H9 (cell line): ENCODE data around the gene THBS1. TPM values are rescaled to one million over a fixed set of nuclear protein-coding genes. Genes with fewer than 3 reads are reported as not detected.

Experiments
- DNase-seq: peaks from one replicate; pipeline ENCODE4 v3.0.0-alpha.2; 2017
- H2AFZ ChIP-seq: one replicate; pipeline ENCODE4 v1.6.1; 2013; ENCODE audit warnings: mild to moderate bottlenecking, low read length, control low read depth, moderate library complexity
- H2AK5ac ChIP-seq: 2 replicates; pipeline ENCODE4 v1.6.1; 2013; ENCODE audit warnings: low read length, control low read depth, mixed read lengths; ENCODE audit not compliant: insufficient read length
- H2BK120ac ChIP-seq: one replicate; pipeline ENCODE4 v1.6.1; 2013; ENCODE audit warnings: low read depth, mild to moderate bottlenecking, low read length, control low read depth, inconsistent platforms; ENCODE audit not compliant: poor library complexity, severe bottlenecking
- H2BK12ac ChIP-seq: 2 replicates; pipeline ENCODE4 v1.6.1; 2013; ENCODE audit warnings: low read length, control low read depth, mixed read lengths, low read depth; ENCODE audit not compliant: insufficient read length
- H2BK15ac ChIP-seq: 2 replicates; pipeline ENCODE4 v1.6.1; 2013; ENCODE audit warnings: low read depth, low read length, control low read depth
- H2BK20ac ChIP-seq: one replicate; pipeline ENCODE4 v1.6.1; 2013; ENCODE audit warnings: low read depth, mild to moderate bottlenecking, low read length, control low read depth, inconsistent platforms; ENCODE audit not compliant: poor library complexity, severe bottlenecking
- H2BK5ac ChIP-seq: 2 replicates; pipeline ENCODE4 v1.6.1; 2013; ENCODE audit warnings: low read length, control low read depth, mixed read lengths; ENCODE audit not compliant: insufficient read length
- H3K14ac ChIP-seq: 2 replicates; pipeline ENCODE4 v1.6.1; 2013; ENCODE audit warnings: low read length, control low read depth; ENCODE audit not compliant: insufficient read depth
- H3K18ac ChIP-seq: 2 replicates; pipeline ENCODE4 v1.6.1; 2013; ENCODE audit warnings: low read depth, mild to moderate bottlenecking, mixed read lengths, low read length, control low read depth; ENCODE audit not compliant: insufficient read length
- H3K23ac ChIP-seq: 2 replicates; pipeline ENCODE4 v1.6.1; 2013; ENCODE audit warnings: low read length, control low read depth, mixed read lengths, low read depth; ENCODE audit not compliant: insufficient read length
- H3K23me2 ChIP-seq: 2 replicates; pipeline ENCODE4 v1.6.1; 2013; ENCODE audit warnings: low read depth, mild to moderate bottlenecking, mixed read lengths, low read length, control low read depth; ENCODE audit not compliant: insufficient read length, poor library complexity, severe bottlenecking
- H3K27ac ChIP-seq: 2 replicates; pipeline ENCODE4 v1.5.1; 2013; ENCODE audit warnings: low read length, control low read depth, mixed read lengths, low read depth; ENCODE audit not compliant: insufficient read length
- H3K27me3 ChIP-seq: 2 replicates; pipeline ENCODE4 v1.6.1; 2013; ENCODE audit warnings: low read length, control low read depth, inconsistent platforms; ENCODE audit not compliant: insufficient read depth
- H3K4ac ChIP-seq: 2 replicates; pipeline ENCODE4 v1.6.1; 2013; ENCODE audit warnings: low read depth, mild to moderate bottlenecking, control low read depth, inconsistent platforms, low read length, moderate library complexity
- H3K4me1 ChIP-seq: 2 replicates; pipeline ENCODE4 v1.6.1; 2013; ENCODE audit warnings: low read length, control low read depth, inconsistent platforms; ENCODE audit not compliant: insufficient read depth
- H3K4me2 ChIP-seq: 2 replicates; pipeline ENCODE4 v1.6.1; 2013; ENCODE audit warnings: low read length, control low read depth, mixed read lengths; ENCODE audit not compliant: insufficient read length, insufficient read depth
- H3K56ac ChIP-seq: 2 replicates; pipeline ENCODE4 v1.6.1; 2013; ENCODE audit warnings: low read depth, mild to moderate bottlenecking, mixed read lengths, low read length, control low read depth; ENCODE audit not compliant: insufficient read length
- H3K79me1 ChIP-seq: 2 replicates; pipeline ENCODE4 v1.6.1; 2013; ENCODE audit warnings: low read depth, mild to moderate bottlenecking, moderate library complexity, low read length, control low read depth, inconsistent platforms; ENCODE audit not compliant: insufficient read depth, poor library complexity, severe bottlenecking
- H3K79me2 ChIP-seq: 2 replicates; pipeline ENCODE4 v1.6.1; 2013; ENCODE audit warnings: low read length, control low read depth, inconsistent platforms; ENCODE audit not compliant: insufficient read depth
- H3K9ac ChIP-seq: 2 replicates; pipeline ENCODE4 v1.6.1; 2013; ENCODE audit warnings: low read length, control low read depth, mixed read lengths; ENCODE audit not compliant: insufficient read length; ENCODE audit errors: extremely low read depth
- H3K9me3 ChIP-seq: one replicate; pipeline ENCODE4 v1.6.1; 2013; ENCODE audit warnings: low read depth, low read length, inconsistent platforms; ENCODE audit not compliant: control insufficient read depth
- H3T11ph ChIP-seq: one replicate; pipeline ENCODE4 v1.6.1; 2013; ENCODE audit warnings: mild to moderate bottlenecking, low read length, control low read depth, inconsistent platforms
- H4K20me1 ChIP-seq: one replicate; pipeline ENCODE4 v1.6.1; 2013; ENCODE audit not compliant: control insufficient read depth, insufficient read length, insufficient read depth
- H4K5ac ChIP-seq: 2 replicates; pipeline ENCODE4 v1.6.1; 2013; ENCODE audit warnings: low read depth, mild to moderate bottlenecking, mixed read lengths, low read length, control low read depth; ENCODE audit not compliant: insufficient read length
- H4K8ac ChIP-seq: replicated peaks from 2 replicates; pipeline ENCODE4 v1.6.1; 2013; ENCODE audit warnings: low read length, control low read depth, mixed read lengths, low read depth; ENCODE audit not compliant: insufficient read length
- H4K91ac ChIP-seq: 2 replicates; pipeline ENCODE4 v1.6.1; 2013; ENCODE audit warnings: low read depth, mild to moderate bottlenecking, moderate library complexity, mixed read lengths, low read length, control low read depth; ENCODE audit not compliant: insufficient read length
- H3K27ac Mint-ChIP-seq, 3 experiments: 2 replicates in 2 of 3; 3 replicates in 1 of 3; pipeline ENCODE4 v1.8.0; 2020 to 2021; ENCODE audit warnings: mixed read lengths in 3 of 3, mild to moderate bottlenecking in 1 of 3, moderate library complexity in 1 of 3
- H3K27me3 Mint-ChIP-seq: 2 replicates; pipeline ENCODE4 v1.8.0; 2021; ENCODE audit warnings: low read depth, mild to moderate bottlenecking, moderate library complexity, mixed read lengths
- H3K36me3 Mint-ChIP-seq, 3 experiments: 2 replicates in 2 of 3; 3 replicates in 1 of 3; pipeline ENCODE4 v1.8.0; 2020 to 2021; ENCODE audit warnings: low read depth in 3 of 3, mixed read lengths in 3 of 3; ENCODE audit not compliant: insufficient read depth in 1 of 3
- H3K4me1 Mint-ChIP-seq, 2 experiments: 2 replicates each; pipeline ENCODE4 v1.8.0; 2020; ENCODE audit warnings: mixed read lengths in 2 of 2
- H3K4me3 Mint-ChIP-seq, 2 experiments: 2 replicates in 1 of 2; 3 replicates in 1 of 2; pipeline ENCODE4 v1.8.0; 2020 to 2021; ENCODE audit warnings: mild to moderate bottlenecking in 2 of 2, mixed read lengths in 2 of 2, moderate library complexity in 1 of 2
- H3K9me3 Mint-ChIP-seq, 2 experiments: 2 replicates in 1 of 2; 3 replicates in 1 of 2; pipeline ENCODE4 v1.8.0; 2020; ENCODE audit warnings: mild to moderate bottlenecking in 2 of 2, mixed read lengths in 2 of 2, moderate library complexity in 1 of 2
- CTCF ChIP-seq: fragments of 200-600 bp; sonication (generic); conservative IDR thresholded peaks from 3 replicates; pipeline ENCODE4 v1.8.0; 2021; ENCODE audit warnings: antibody characterized with exemption, mild to moderate bottlenecking
- WGBS: extraction: QIAGEN DNeasy Blood & Tissue Kit; methylation state at CpG from one replicate; pipeline ENCODE4 v1.1.7; 2013; ENCODE audit warnings: missing lambda C conversion rate, low lambda C conversion rate, mixed read lengths; ENCODE audit not compliant: insufficient read length; ENCODE audit errors: extremely low coverage; 5-methylcytosine and 5-hydroxymethylcytosine counted together
- total RNA-seq: library from RNA; stranded (reverse); gene quantifications from 2 replicates; pipeline ENCODE4 v1.2.1, GENCODE V29; 2021

Gene THBS1
- total RNA-seq, 1 experiment from 2014 or later, result 72.1 TPM

- H4K20me1 ChIP-seq, result no peaks in the 10 kb centered on the region
- no peak overlapping the region for H3K23ac ChIP-seq
- Mint-ChIP-seq H3K4me3 (no peak overlapping the region), H3K27ac (no peak overlapping the region), H3K36me3 (no peaks in the 10 kb centered on the region), H3K9me3 (no peaks in the 10 kb centered on the region), H3K27me3 (no peaks in the 10 kb centered on the region; the same call in 1 of the 2 replicates), H3K4me1 (peaks cover 18 to 20% of the 10 kb centered on the region in 2 experiments)
- no peak overlapping the region for H2AFZ ChIP-seq
- H4K5ac ChIP-seq, result no peak overlapping the region
- no peak overlapping the region for H3T11ph ChIP-seq
- no peaks in the 10 kb centered on the region for H3K79me2 ChIP-seq
- H2BK12ac ChIP-seq, result no peak overlapping the region
- H3K18ac ChIP-seq, result no peak overlapping the region
- no peak overlapping the region for H2BK20ac ChIP-seq
- no peak overlapping the region for H2BK5ac ChIP-seq
- no peak overlapping the region for H3K14ac ChIP-seq
- H3K4me2 ChIP-seq, result no peak overlapping the region
- no peak overlapping the region for H2BK15ac ChIP-seq
- no peak overlapping the region for H3K4ac ChIP-seq
- H3K4me1 ChIP-seq, result no peaks in the 10 kb centered on the region
- H2BK120ac ChIP-seq, result no peak overlapping the region
- no peaks in the 10 kb centered on the region for H3K79me1 ChIP-seq
- H3K9me3 ChIP-seq, result no peaks in the 10 kb centered on the region
- no peak overlapping the region for H3K56ac ChIP-seq
- DNase-seq, result no peak
- H3K27ac ChIP-seq, result no peak overlapping the region
- no peaks in the 10 kb centered on the region for H3K27me3 ChIP-seq
- no peak overlapping the region for H4K8ac ChIP-seq
- no peak for TF ChIP-seq CTCF
- no peak overlapping the region for H4K91ac ChIP-seq
- no peak overlapping the region for H3K9ac ChIP-seq
- no peak overlapping the region for H2AK5ac ChIP-seq
- no CpG with 5 or more reads among the region's 2 CpGs for WGBS
- H3K23me2 ChIP-seq, result no peaks in the 10 kb centered on the region
Observed at GRCh38 chr15:39552556-39552955, 28.3 kb upstream of the THBS1 start.
